Activated CD8-positive, alpha-beta memory T cell treated with anti-CD3 and anti-CD28 coated beads for 36 hours (primary cell): ENCODE measurements around the gene CIAO2B. TPM values are rescaled to one million over a fixed set of nuclear protein-coding genes. Genes with fewer than 3 reads are reported as not detected.
"Not testable (repeated sequence)": the region's sequence is repeated elsewhere in the genome, so short reads cannot be mapped to it uniquely, and the experiment has no call there.

ENCODE experiments used
- CTCF ChIA-PET: fragments of 350-600 bp; sonication (Branson Sonifier 250); formaldehyde crosslinking; loops from one replicate; lab custom pipeline; 2021; ENCODE audit warnings: antibody characterized with exemption; lab: Charles Lee
- POLR2A ChIA-PET: fragments of 350-600 bp; sonication (Branson Sonifier 250); formaldehyde crosslinking; loops from one replicate; lab custom pipeline; 2021; ENCODE audit warnings: antibody characterized with exemption; lab: Charles Lee
- total RNA-seq, 2 experiments: library from RNA; stranded (reverse); gene quantifications; one replicate each; pipeline ENCODE4 v1.2.3, GENCODE V29; 2021

Gene CIAO2B
- total RNA-seq, 2 experiments from 2014 or later: 174 to 177 TPM

- POLR2A ChIA-PET: interaction anchor here (0.5 to 0.6 kb wide), 2 partner anchors 156 to 197 kb away, joined by 3 to 5 read pairs; no protein-coding TSS in a partner anchor
These were observed 27.0 kb upstream of the CIAO2B start, which contains the start of gene CES3 for GRCh38 chr16:66961065-66961744. Gene CES3 (plus strand): TSS chr16:66961266. CDS start chr16:66961308, 42 bp downstream.

GRCh38 chr16:66960270-66960669 lies 26.1 kb upstream of the CIAO2B start:
- ChIA-PET POLR2A (no interaction called here), CTCF (interaction anchor here (0.8 to 2.4 kb wide), 6 partner anchors 10 to 225 kb away, joined by 3 to 6 read pairs (median 4); partner anchors contain the start of gene NOL3)

More at GRCh38 chr16:66961065-66961744, 27.0 kb upstream of the CIAO2B start, which contains the start of gene CES3:
- CTCF ChIA-PET: interaction anchor here (0.8 to 2.4 kb wide), 10 partner anchors 8 to 209 kb away, joined by 3 to 6 read pairs (median 4); partner anchors contain the start of gene NOL3

GRCh38 chr16:66959704-66960161 lies 25.5 kb upstream of the CIAO2B start:
- POLR2A ChIA-PET: interaction anchor here (0.8 kb wide), 1 partner anchor 280 kb away, joined by 7 read pairs; no protein-coding TSS in a partner anchor
- CTCF ChIA-PET: interaction anchor here (0.9 to 2.4 kb wide), 4 partner anchors 52 to 226 kb away, joined by 3 to 5 read pairs (median 4); no protein-coding TSS in a partner anchor

GRCh38 chr16:66958857-66959703 lies 24.9 kb upstream of the CIAO2B start:
- ChIA-PET CTCF (interaction anchor here (0.7 to 3.2 kb wide), 8 partner anchors 52 to 233 kb away, joined by 3 to 11 read pairs (median 4); partner anchors contain the start of gene E2F4), POLR2A (interaction anchor here (0.8 kb wide), 1 partner anchor 280 kb away, joined by 7 read pairs; no protein-coding TSS in a partner anchor)

- POLR2A ChIA-PET: not testable (repeated sequence)
- CTCF ChIA-PET: interaction anchor here (0.9 to 3.2 kb wide), 5 partner anchors 9 to 229 kb away, joined by 3 to 11 read pairs (median 3); no protein-coding TSS in a partner anchor
These were observed 21.9 kb upstream of the CIAO2B start for GRCh38 chr16:66956154-66956457.

GRCh38 chr16:66955363-66956153 lies 21.4 kb upstream of the CIAO2B start:
- CTCF ChIA-PET: interaction anchor here (0.9 to 3.2 kb wide), 4 partner anchors 8 to 199 kb away, joined by 3 to 11 read pairs (median 3); no protein-coding TSS in a partner anchor
- POLR2A ChIA-PET: not testable (repeated sequence)

- POLR2A ChIA-PET: no interaction called here
- CTCF ChIA-PET: interaction anchor here (0.6 to 2.6 kb wide), 16 partner anchors 11 to 457 kb away, joined by 3 to 17 read pairs (median 4); partner anchors contain the start of genes CBFB and PHAF1
These were observed 20.0 kb upstream of the CIAO2B start for GRCh38 chr16:66954097-66954659.

- ChIA-PET POLR2A (interaction anchor here (0.6 kb wide), 1 partner anchor 61 kb away, joined by 6 read pairs; no protein-coding TSS in a partner anchor), CTCF (interaction anchor here (0.6 to 2.6 kb wide), 15 partner anchors 7 to 458 kb away, joined by 3 to 17 read pairs (median 4); partner anchors contain the start of genes CBFB, CES3 and PHAF1)
These were observed 19.4 kb upstream of the CIAO2B start for GRCh38 chr16:66953462-66954096.

- POLR2A ChIA-PET: interaction anchor here (0.6 kb wide), 1 partner anchor 60 kb away, joined by 6 read pairs; no protein-coding TSS in a partner anchor
- CTCF ChIA-PET: interaction anchor here (0.9 to 2.6 kb wide), 5 partner anchors 8 to 232 kb away, joined by 4 to 17 read pairs (median 5); partner anchors contain the start of gene CES3
These were observed 18.4 kb upstream of the CIAO2B start for GRCh38 chr16:66952430-66953110.

- CTCF ChIA-PET: interaction anchor here (0.5 to 1.1 kb wide), 4 partner anchors 10 to 1294 kb away, joined by 3 to 6 read pairs (median 4); partner anchors contain the start of genes CES3 and PLA2G15
- POLR2A ChIA-PET: no interaction called here
These were observed 17.0 kb upstream of the CIAO2B start for GRCh38 chr16:66950971-66951790.

- CTCF ChIA-PET: interaction anchor here (0.7 to 2.2 kb wide), 4 partner anchors 11 to 531 kb away, joined by 3 to 8 read pairs (median 5); partner anchors contain the start of gene CES3
These were observed 16.2 kb upstream of the CIAO2B start for GRCh38 chr16:66950437-66950836.

GRCh38 chr16:66949472-66949871 lies 15.3 kb upstream of the CIAO2B start:
- ChIA-PET POLR2A (no interaction called here), CTCF (interaction anchor here (1.1 to 2.2 kb wide), 2 partner anchors 28 to 206 kb away, joined by 3 to 8 read pairs; no protein-coding TSS in a partner anchor)

More at GRCh38 chr16:66950437-66950836, 16.2 kb upstream of the CIAO2B start:
- POLR2A ChIA-PET: no interaction called here

GRCh38 chr16:66948837-66949225 lies 14.6 kb upstream of the CIAO2B start:
- POLR2A ChIA-PET: no interaction called here
- CTCF ChIA-PET: interaction anchor here (2.2 kb wide), 1 partner anchor 206 kb away, joined by 8 read pairs; no protein-coding TSS in a partner anchor

- ChIA-PET POLR2A (no interaction called here), CTCF (interaction anchor here (1.1 to 2.2 kb wide), 2 partner anchors 207 to 236 kb away, joined by 3 to 8 read pairs; no protein-coding TSS in a partner anchor)
These were observed 14.1 kb upstream of the CIAO2B start for GRCh38 chr16:66948134-66948836.
